HL-60 (cell line): ENCODE results near the gene DRAM2.

Experiments used
- DNase-seq, 2 experiments: peaks; one replicate each; pipeline ENCODE4 v3.0.0-alpha.2; 2010 to 2020; ENCODE audit warnings: low read depth in 1 of 2, low spot score in 1 of 2
- H3K27ac ChIP-seq: fragments of 250-450 bp; sonication (Bioruptor Pico); replicated peaks from 2 replicates; pipeline ENCODE4 v1.5.1; 2020; ENCODE audit warnings: mild to moderate bottlenecking, moderate library complexity
- H3K27me3 ChIP-seq: fragments of 250-450 bp; sonication (Bioruptor Pico); 2 replicates; pipeline ENCODE4 v1.5.1; 2021; ENCODE audit warnings: mild to moderate bottlenecking, moderate library complexity; ENCODE audit not compliant: insufficient read depth, poor library complexity, severe bottlenecking
- H3K4me3 ChIP-seq: replicated peaks from 2 replicates; pipeline ENCODE4 v1.5.1; 2011; ENCODE audit warnings: mild to moderate bottlenecking, control low read depth, low read length; ENCODE audit not compliant: insufficient read depth
- CTCF ChIP-seq: IDR thresholded peaks from one replicate; pipeline ENCODE4 v1.5.1; 2011; ENCODE audit warnings: low read length, control low read depth, inconsistent platforms; ENCODE audit not compliant: insufficient read depth
- GABPA ChIP-seq: IDR thresholded peaks from 2 replicates; pipeline ENCODE4 v1.6.1; 2012; ENCODE audit warnings: low read depth
- POLR2AphosphoS5 ChIP-seq: IDR thresholded peaks from 2 replicates; pipeline ENCODE4 v1.6.1; 2012; ENCODE audit warnings: low read depth
- SPI1 ChIP-seq: IDR thresholded peaks from 2 replicates; pipeline ENCODE4 v1.6.1; 2012; ENCODE audit warnings: low read depth, mild to moderate bottlenecking, borderline replicate concordance
- TF ChIP-seq, protein P1 (sequence below): IDR thresholded peaks from 2 replicates; pipeline ENCODE4 v1.6.1; 2012; ENCODE audit warnings: low read depth; ENCODE audit not compliant: insufficient replicate concordance

The DRAM2 gene

GRCh38 chr1:111157431-111157830, 17.5 kb upstream of the DRAM2 start:
- no peak for TF ChIP-seq POLR2AphosphoS5
- TF ChIP-seq GABPA = no peak
- TF ChIP-seq, protein P1, sequence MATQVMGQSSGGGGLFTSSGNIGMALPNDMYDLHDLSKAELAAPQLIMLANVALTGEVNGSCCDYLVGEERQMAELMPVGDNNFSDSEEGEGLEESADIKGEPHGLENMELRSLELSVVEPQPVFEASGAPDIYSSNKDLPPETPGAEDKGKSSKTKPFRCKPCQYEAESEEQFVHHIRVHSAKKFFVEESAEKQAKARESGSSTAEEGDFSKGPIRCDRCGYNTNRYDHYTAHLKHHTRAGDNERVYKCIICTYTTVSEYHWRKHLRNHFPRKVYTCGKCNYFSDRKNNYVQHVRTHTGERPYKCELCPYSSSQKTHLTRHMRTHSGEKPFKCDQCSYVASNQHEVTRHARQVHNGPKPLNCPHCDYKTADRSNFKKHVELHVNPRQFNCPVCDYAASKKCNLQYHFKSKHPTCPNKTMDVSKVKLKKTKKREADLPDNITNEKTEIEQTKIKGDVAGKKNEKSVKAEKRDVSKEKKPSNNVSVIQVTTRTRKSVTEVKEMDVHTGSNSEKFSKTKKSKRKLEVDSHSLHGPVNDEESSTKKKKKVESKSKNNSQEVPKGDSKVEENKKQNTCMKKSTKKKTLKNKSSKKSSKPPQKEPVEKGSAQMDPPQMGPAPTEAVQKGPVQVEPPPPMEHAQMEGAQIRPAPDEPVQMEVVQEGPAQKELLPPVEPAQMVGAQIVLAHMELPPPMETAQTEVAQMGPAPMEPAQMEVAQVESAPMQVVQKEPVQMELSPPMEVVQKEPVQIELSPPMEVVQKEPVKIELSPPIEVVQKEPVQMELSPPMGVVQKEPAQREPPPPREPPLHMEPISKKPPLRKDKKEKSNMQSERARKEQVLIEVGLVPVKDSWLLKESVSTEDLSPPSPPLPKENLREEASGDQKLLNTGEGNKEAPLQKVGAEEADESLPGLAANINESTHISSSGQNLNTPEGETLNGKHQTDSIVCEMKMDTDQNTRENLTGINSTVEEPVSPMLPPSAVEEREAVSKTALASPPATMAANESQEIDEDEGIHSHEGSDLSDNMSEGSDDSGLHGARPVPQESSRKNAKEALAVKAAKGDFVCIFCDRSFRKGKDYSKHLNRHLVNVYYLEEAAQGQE = no peak
- no peak for TF ChIP-seq CTCF
- no peak for TF ChIP-seq SPI1
- DNase-seq = no peak
- Histone ChIP-seq H3K27ac (no peak overlapping the region), H3K4me3 (no peak overlapping the region), H3K27me3 (no peaks in the 10 kb centered on the region)

GRCh38 chr1:111154021-111154999, 14.4 kb upstream of the DRAM2 start:
- H3K27me3 ChIP-seq = no peaks in the 10 kb centered on the region
- no peak overlapping the region for H3K27ac ChIP-seq
- TF ChIP-seq CTCF (no peak), SPI1 (peak; percentile 88)
- H3K4me3 ChIP-seq = no peak overlapping the region
- DNase-seq = no peak

GRCh38 chr1:111151838-111152237, 11.9 kb upstream of the DRAM2 start:
- H3K4me3 ChIP-seq = no peak overlapping the region
- TF ChIP-seq POLR2AphosphoS5 (no peak), GABPA (no peak), SPI1 (no peak), CTCF (no peak)
- TF ChIP-seq, protein P1 = no peak
- DNase-seq = no peak
- no peaks in the 10 kb centered on the region for H3K27me3 ChIP-seq
- no peak overlapping the region for H3K27ac ChIP-seq
